ELF-1 (cell line): ENCODE data around the gene SPACA5.
"Not testable (repeated sequence)": the region's sequence is repeated elsewhere in the genome, so short reads cannot be mapped to it uniquely, and the experiment has no call there.

ENCODE experiments used
- DNase-seq: peaks from one replicate; pipeline ENCODE4 v3.0.0-alpha.2; 2016; ENCODE audit warnings: low read depth, low spot score

The SPACA5 gene

GRCh38 chrX:48021026-48021900, 14.5 kb downstream of the SPACA5 start:
- DNase-seq, result peak; percentile 93

- no peak for DNase-seq
Observed at GRCh38 chrX:48022100-48022499, 15.3 kb downstream of the SPACA5 start.

- DNase-seq, result no peak
Observed at GRCh38 chrX:48022738-48023137, 15.9 kb downstream of the SPACA5 start.

GRCh38 chrX:48025561-48025960, 18.8 kb downstream of the SPACA5 start:
- peak; percentile 81 for DNase-seq

GRCh38 chrX:48027545-48027944, 20.8 kb downstream of the SPACA5 start:
- not testable (repeated sequence) for DNase-seq

GRCh38 chrX:48028091-48028490, 21.3 kb downstream of the SPACA5 start:
- DNase-seq, result no peak

- no peak for DNase-seq
Observed at GRCh38 chrX:48030237-48030636, 23.4 kb downstream of the SPACA5 start.

GRCh38 chrX:48030641-48031173, 23.9 kb downstream of the SPACA5 start:
- not testable (repeated sequence) for DNase-seq

GRCh38 chrX:48035891-48036290, 29.1 kb downstream of the SPACA5 start:
- DNase-seq, result peak; percentile 34

- DNase-seq, result peak; percentile 50
Observed at GRCh38 chrX:48043056-48043455, 36.3 kb downstream of the SPACA5 start.

GRCh38 chrX:48045410-48046311, 38.9 kb downstream of the SPACA5 start:
- peak; percentile 66 for DNase-seq

- DNase-seq, result no peak
Observed at GRCh38 chrX:48046846-48047245, 40.1 kb downstream of the SPACA5 start.

- DNase-seq, result no peak
Observed at GRCh38 chrX:48058621-48059295, 52.0 kb downstream of the SPACA5 start.

GRCh38 chrX:48059296-48059639, 52.5 kb downstream of the SPACA5 start:
- no peak for DNase-seq
